Pancreas (tissue), 10 donors: ENCODE data around the gene GDF7. TPM values are rescaled to one million over a fixed set of nuclear protein-coding genes. Genes with fewer than 3 reads are reported as not detected.
A peak's percentile ranks its signal among the peaks of the same experiment; 100 is the strongest.

ENCODE experiments used
- ATAC-seq, 4 donors: fragments of 200-7000 bp; cut with Tn5 transposase; one replicate each; pipeline versions ENCODE4 v1.8.0 to v1.9.1; 2020; ENCODE audit warnings: mild to moderate bottlenecking in 4 of 4, moderate library complexity in 4 of 4
- DNase-seq, 6 donors: peaks; one replicate each; pipeline ENCODE4 v3.0.0-alpha.2; 2020
- FAIRE-seq: peaks from 2 replicates; lab custom pipeline; 2012; peaks lifted over from hg19 to GRCh38; lab: Jason Lieb, UNC
- H3K27ac ChIP-seq, 4 donors: fragments of 200-600 bp; sonication (generic); 1 replicate in 3 of 4; 2 replicates in 1 of 4; pipeline versions ENCODE4 v1.5.0 to v1.8.0; 2020
- H3K27me3 ChIP-seq, 4 donors: fragments of 200-600 bp; one replicate each; pipeline ENCODE4 v1.8.0; 2021
- H3K36me3 ChIP-seq, 3 donors: fragments of 200-600 bp; sonication (generic) in 1 of 3; one replicate each; pipeline versions ENCODE4 v1.5.0 to v1.8.0; 2020 to 2021
- H3K4me1 ChIP-seq, 3 donors: fragments of 200-600 bp; one replicate each; pipeline ENCODE4 v1.8.0; 2021
- H3K4me3 ChIP-seq, 4 donors: fragments of 200-600 bp; sonication (generic) in 2 of 4; one replicate each; pipeline versions ENCODE4 v1.5.0 to v1.8.0; 2020 to 2021
- H3K9me3 ChIP-seq, 4 donors: fragments of 200-600 bp; one replicate each; pipeline ENCODE4 v1.8.0; 2021
- CTCF ChIP-seq, 4 donors: fragments of 200-600 bp; sonication (generic) in 3 of 4; IDR thresholded peaks; one replicate each; pipeline versions ENCODE4 v1.5.0 to v1.8.0; 2021; ENCODE audit warnings: antibody characterized with exemption in 4 of 4
- WGBS, 2 donors: extraction: QIAGEN DNeasy Blood & Tissue Kit; methylation state at CpG; one replicate each; pipeline ENCODE4 v1.1.7; 2013; 5-methylcytosine and 5-hydroxymethylcytosine counted together
- intact Hi-C, 3 donors: fragments of 100-400 bp; cut with DNase I; formaldehyde crosslinking; loops; one replicate each; pipeline versions ENCODE4 v1.11.1 to v1.14.2; 2022
- polyA plus RNA-seq, 2 donors: library from polyadenylated mRNA; stranded (reverse); fragments of 200-250 nt; gene quantifications; one replicate each; pipeline ENCODE4 v1.2.3, GENCODE V29; 2013
- total RNA-seq, 6 donors: library from RNA; stranded (reverse); fragmentation: NEBNext Ultra II Directional in 4 of 6; extraction: Animal tissue kit (Norgen Biotek cat#: 25700) in 4 of 6; gene quantifications; one replicate each; pipeline versions ENCODE4 v1.2.1 to v1.2.4, GENCODE V29; 2021 to 2023
- donor health status: healthy with polysubstance abuse.
- donor health status: DM: no; HTN: no; CAD: no; lungs with moderate emphysema.
- donor health status: DM: no; HTN: no; CAD: no.
- donor health status: control.
- donor health status: control.
- donor health status: Bipolar disorder and iron deficiency.
- donor health status: DM: yes; HTN: yes; CAD: no.
- donor health status: DM: no; HTN: no; CAD: no.
- donor health status: DM: no; HTN: no; CAD: no.
- donor health status: DM: yes; HTN: yes; CAD: no.

The GDF7 gene
- total and polyA plus RNA-seq, 8 donors, result 0.16 to 0.98 (median 0.73) TPM

- 80 to 82% methylated on average over 10 of the region's 10 CpGs for WGBS, 2 donors
- no peak overlapping the region for H3K27ac ChIP-seq
- intact Hi-C loops, result no loop called here
- H3K4me1 ChIP-seq, result peaks cover 0 to 11% (median 9%) of the 10 kb centered on the region in 3 donors
- DNase-seq (peak in 2 of 6 donors; percentile 6 to 43), FAIRE-seq (no peak), ATAC-seq (no peak)
- H3K9me3 ChIP-seq, result no peaks in the 10 kb centered on the region
- TF ChIP-seq CTCF (IDR thresholded peaks at IDR 0.05), result no peak
- no peak overlapping the region for H3K4me3 ChIP-seq
- no peaks in the 10 kb centered on the region for H3K36me3 ChIP-seq
- no peaks in the 10 kb centered on the region for H3K27me3 ChIP-seq
These were observed 21.2 kb upstream of the GDF7 start for GRCh38 chr2:20645761-20646160.

GRCh38 chr2:20646446-20646845 is 20.5 kb upstream of the GDF7 start:
- no peak overlapping the region for H3K27ac ChIP-seq
- DNase-seq (peak in 2 of 6 donors; percentile 8 to 56), ATAC-seq (no peak), FAIRE-seq (no peak)
- H3K9me3 ChIP-seq, result no peaks in the 10 kb centered on the region
- TF ChIP-seq CTCF (IDR thresholded peaks at IDR 0.05), result no peak
- H3K4me3 ChIP-seq, result no peak overlapping the region
- 92% methylated on average over 20 of the region's 20 CpGs for WGBS, 2 donors
- H3K27me3 ChIP-seq, result no peaks in the 10 kb centered on the region
- intact Hi-C loops, result no loop called here
- peaks cover 0 to 11% (median 9%) of the 10 kb centered on the region in 3 donors for H3K4me1 ChIP-seq
- H3K36me3 ChIP-seq, result no peaks in the 10 kb centered on the region

GRCh38 chr2:20647211-20647610 is 19.7 kb upstream of the GDF7 start:
- DNase-seq, result no peak
- TF ChIP-seq CTCF (IDR thresholded peaks at IDR 0.05), result no peak
- no peak overlapping the region for H3K4me3 ChIP-seq
- H3K9me3 ChIP-seq, result no peaks in the 10 kb centered on the region
- H3K27me3 ChIP-seq, result no peaks in the 10 kb centered on the region
- H3K36me3 ChIP-seq, result no peaks in the 10 kb centered on the region
- H3K27ac ChIP-seq, result no peak overlapping the region
- 87 to 95% methylated on average over 3 of the region's 3 CpGs for WGBS, 2 donors
- H3K4me1 ChIP-seq, result peaks cover 0 to 11% (median 9%) of the 10 kb centered on the region in 3 donors
- no peak for FAIRE-seq
- intact Hi-C loops, result no loop called here
- ATAC-seq, result no peak

GRCh38 chr2:20647738-20648137 is 19.2 kb upstream of the GDF7 start:
- WGBS, 2 donors, result 86 to 91% methylated on average over 8 of the region's 8 CpGs
- Histone ChIP-seq H3K36me3 (no peaks in the 10 kb centered on the region), H3K27ac (no peak overlapping the region), H3K4me1 (peaks cover 0 to 11% (median 9%) of the 10 kb centered on the region in 3 donors), H3K9me3 (no peaks in the 10 kb centered on the region), H3K27me3 (no peaks in the 10 kb centered on the region), H3K4me3 (no peak overlapping the region)
- ATAC-seq (no peak), FAIRE-seq (no peak), DNase-seq (no peak)
- no peak for TF ChIP-seq CTCF (IDR thresholded peaks at IDR 0.05)
- intact Hi-C loops, result no loop called here

- Histone ChIP-seq H3K36me3 (no peaks in the 10 kb centered on the region), H3K4me1 (peaks cover 0 to 11% (median 9%) of the 10 kb centered on the region in 3 donors), H3K27ac (no peak overlapping the region), H3K4me3 (no peak overlapping the region), H3K9me3 (no peaks in the 10 kb centered on the region), H3K27me3 (no peaks in the 10 kb centered on the region)
- intact Hi-C loops, result no loop called here
- DNase-seq, result peak in 1 of 6 donors; percentile 9
- WGBS, 2 donors, result 86 to 96% methylated on average over 4 of the region's 4 CpGs
- no peak for FAIRE-seq
- no peak for ATAC-seq
- no peak for TF ChIP-seq CTCF (IDR thresholded peaks at IDR 0.05)
These were observed 18.7 kb upstream of the GDF7 start for GRCh38 chr2:20648206-20648605.
